Stimulated activated CD4-positive, alpha-beta T cell treated with anti-CD3 and anti-CD28 coated beads, Interleukin-1b, Interleukin-23, amount 100 ng/mL, for 1 hour (primary cell): Measurements from ENCODE around the gene NOL11.
"Not testable (repeated sequence)": the region's sequence is repeated elsewhere in the genome, so short reads cannot be mapped to it uniquely, and the experiment has no call there.

ENCODE experiments used
- DNase-seq, 2 donors: peaks; one replicate each; pipeline ENCODE4 v3.0.0-alpha.2; 2020; ENCODE audit warnings: low read depth in 2 of 2

NOL11 gene

GRCh38 chr17:67754001-67754400 is 36.3 kb downstream of the NOL11 start:
- DNase-seq, result no peak

- not testable (repeated sequence) for DNase-seq
Measured at GRCh38 chr17:67754686-67755085, 37.0 kb downstream of the NOL11 start.

- not testable (repeated sequence) for DNase-seq
Measured at GRCh38 chr17:67756766-67757165, 39.0 kb downstream of the NOL11 start.

GRCh38 chr17:67759355-67760171 is 41.8 kb downstream of the NOL11 start:
- no peak for DNase-seq

- DNase-seq, result no peak
Measured at GRCh38 chr17:67765623-67766022, 47.9 kb downstream of the NOL11 start.

GRCh38 chr17:67769231-67769630 is 51.5 kb downstream of the NOL11 start:
- DNase-seq, result no peak

GRCh38 chr17:67770539-67770938 is 52.8 kb downstream of the NOL11 start:
- no peak for DNase-seq

- no peak for DNase-seq
Measured at GRCh38 chr17:67772679-67773078, 54.9 kb downstream of the NOL11 start.

- no peak for DNase-seq
Measured at GRCh38 chr17:67773246-67773645, 55.5 kb downstream of the NOL11 start.

GRCh38 chr17:67779098-67779672 is 61.4 kb downstream of the NOL11 start:
- no peak for DNase-seq

GRCh38 chr17:67784364-67785121 is 66.8 kb downstream of the NOL11 start:
- no peak for DNase-seq

GRCh38 chr17:67785122-67785477 is 67.4 kb downstream of the NOL11 start:
- no peak for DNase-seq

- no peak for DNase-seq
Measured at GRCh38 chr17:67785504-67785903, 67.8 kb downstream of the NOL11 start.
